K562 (cell line): ENCODE results near the gene FEZF1. TPM values are rescaled to one million over a fixed set of nuclear protein-coding genes. Genes with fewer than 3 reads are reported as not detected.

Experiments
- ATAC-seq: fragments of 200-7000 bp; cut with Tn5 transposase; 3 replicates; pipeline ENCODE4 v1.9.1; 2020; ENCODE audit warnings: moderate library complexity
- Bru-seq: library from RNA; stranded (reverse); fragments of 400-500 nt; gene quantifications from one replicate; lab custom pipeline; 2021; lab: Mats Ljungman, UMichigan
- BruChase-seq, 2 experiments: library from RNA; stranded (reverse); fragments of 400-500 nt; gene quantifications; one replicate each; lab custom pipeline; 2021; lab: Mats Ljungman, UMichigan
- BruUV-seq: library from RNA; stranded (reverse); fragments of 400-500 nt; replicated peaks from 2 replicates; lab custom pipeline; 2021; lab: Mats Ljungman, UMichigan
- CTCF ChIA-PET: fragments of 300-600 bp; formaldehyde crosslinking; extraction: SDS; loops from one replicate; lab custom pipeline; 2021; ENCODE audit warnings: low intra/inter-chr PET ratio; lab: Yijun Ruan, JAX
- POLR2A ChIA-PET: fragments of 300-600, 350-650 bp; sonication (Branson Sonifier 250); formaldehyde crosslinking; extraction: SDS; loops from one replicate; lab custom pipeline; 2021; ENCODE audit warnings: antibody characterized with exemption, inconsistent platforms; lab: Yijun Ruan, JAX
- DNase-seq, 4 experiments: peaks; one replicate each; pipeline versions ENCODE4 v3.0.0 to v3.0.0-alpha.2; 2011 to 2018; ENCODE audit warnings: low spot score in 3 of 4, mixed read lengths in 3 of 4; ENCODE audit errors: extremely low read depth in 1 of 4
- FAIRE-seq: peaks from 2 replicates; lab custom pipeline; 2011; peaks lifted over from hg19 to GRCh38; lab: Jason Lieb, UNC
- H2AFZ ChIP-seq: 2 replicates; pipeline ENCODE4 v1.6.0; 2011; ENCODE audit warnings: low read depth, low read length, control low read depth, inconsistent platforms
- H3K27ac ChIP-seq: fragments of 200-600 bp; 3 replicates; pipeline ENCODE4 v1.8.0; 2011; ENCODE audit warnings: low read depth, mild to moderate bottlenecking, control low read depth, inconsistent platforms, low read length, moderate library complexity, mixed read lengths; ENCODE audit errors: extremely low read depth
- H3K27me3 ChIP-seq, 2 experiments: fragments of 300-600 bp in 1 of 2; 2 replicates in 1 of 2; 3 replicates in 1 of 2; pipeline versions ENCODE4 v1.6.0 to v1.8.0; 2011; ENCODE audit warnings: inconsistent platforms in 2 of 2, low read length in 2 of 2, mild to moderate bottlenecking in 1 of 2, mixed read lengths in 1 of 2, moderate library complexity in 1 of 2; ENCODE audit not compliant: control insufficient read depth in 2 of 2, insufficient read depth in 2 of 2
- H3K36me3 ChIP-seq: fragments of 300-600 bp; 3 replicates; pipeline ENCODE4 v1.8.0; 2011; ENCODE audit warnings: mild to moderate bottlenecking, low read length, inconsistent platforms; ENCODE audit not compliant: control insufficient read depth, insufficient read depth
- H3K4me1 ChIP-seq, 2 experiments: fragments of 200-600 bp in 1 of 2; replicated peaks in 1 of 2; 2 replicates in 1 of 2; 3 replicates in 1 of 2; pipeline versions ENCODE4 v1.5.1 to v1.8.0; 2011; ENCODE audit warnings: inconsistent platforms in 2 of 2, low read length in 2 of 2, mild to moderate bottlenecking in 1 of 2, mixed read lengths in 1 of 2, moderate library complexity in 1 of 2; ENCODE audit not compliant: control insufficient read depth in 2 of 2, insufficient read depth in 2 of 2
- H3K4me2 ChIP-seq: 2 replicates; pipeline ENCODE4 v1.6.1; 2011; ENCODE audit warnings: low read length, control low read depth, inconsistent platforms, mixed read lengths; ENCODE audit not compliant: insufficient read depth
- H3K4me3 ChIP-seq: fragments of 200-600 bp; sonication (generic), shearing (Covaris generic); 2 replicates; pipeline ENCODE4 v1.5.1; 2016; ENCODE audit warnings: control low read depth, inconsistent platforms
- H3K79me2 ChIP-seq: fragments of 200-600 bp; 3 replicates; pipeline ENCODE4 v1.8.0; 2011; ENCODE audit warnings: low read length, inconsistent platforms; ENCODE audit not compliant: control insufficient read depth, insufficient read depth
- H3K9ac ChIP-seq, 2 experiments: 2 replicates each; pipeline versions ENCODE4 v1.6.0 to v1.6.1; 2011; ENCODE audit warnings: low read depth in 2 of 2, low read length in 2 of 2, control low read depth in 1 of 2, inconsistent platforms in 1 of 2, mild to moderate bottlenecking in 1 of 2, mixed read lengths in 1 of 2; ENCODE audit not compliant: insufficient read depth in 1 of 2
- H3K9me1 ChIP-seq: one replicate; pipeline ENCODE4 v1.6.0; 2011; ENCODE audit warnings: inconsistent platforms, mild to moderate bottlenecking, low read length, moderate library complexity; ENCODE audit not compliant: control insufficient read depth, insufficient read depth
- H3K9me3 ChIP-seq: replicated peaks from 2 replicates; pipeline ENCODE4 v1.5.1; 2011; ENCODE audit warnings: low read depth, low read length, inconsistent platforms; ENCODE audit not compliant: control insufficient read depth, insufficient read depth
- H4K20me1 ChIP-seq: replicated peaks from 2 replicates; pipeline ENCODE4 v1.6.1; 2011; ENCODE audit warnings: low read length, inconsistent platforms, mixed read lengths; ENCODE audit not compliant: control insufficient read depth, insufficient read depth
- DPF2 ChIP-seq: fragments of 450-650 bp; IDR thresholded peaks from 2 replicates; pipeline ENCODE4 v1.6.1; 2016
- FOXA3 ChIP-seq, 2 experiments: fragments of 450-650 bp in 1 of 2; sonication (generic) in 1 of 2; formaldehyde crosslinking; IDR thresholded peaks in 1 of 2; conservative IDR thresholded peaks in 1 of 2; 2 replicates each; pipeline versions ENCODE4 v1.4.0 to v1.8.0; 2020 to 2022; ENCODE audit warnings: mild to moderate bottlenecking in 2 of 2, missing genetic modification reagents in 1 of 2
- IFI16 ChIP-seq: fragments of 250-450 bp; sonication (Bioruptor Pico); IDR thresholded peaks from 2 replicates; pipeline ENCODE4 v2.1.2; 2022; ENCODE audit warnings: mild to moderate bottlenecking, inconsistent platforms
- PCBP1 ChIP-seq: fragments of 200-400 bp; formaldehyde crosslinking; IDR thresholded peaks from 2 replicates; pipeline ENCODE4 v1.6.1; 2018; ENCODE audit warnings: mild to moderate bottlenecking, low read depth, low read length; ENCODE audit not compliant: poor library complexity, severe bottlenecking
- PTRF ChIP-seq: fragments of 450-650 bp; IDR thresholded peaks from 2 replicates; pipeline ENCODE4 v1.6.1; 2016; ENCODE audit warnings: mild to moderate bottlenecking, missing genetic modification characterization, missing compliant biosample characterization
- SMARCE1 ChIP-seq: fragments of 450-650 bp; IDR thresholded peaks from 2 replicates; pipeline ENCODE4 v1.7.1; 2016; ENCODE audit warnings: mild to moderate bottlenecking
- SOX6 ChIP-seq: fragments of 450-650 bp; IDR thresholded peaks from 2 replicates; pipeline ENCODE4 v1.6.1; 2014; ENCODE audit warnings: mild to moderate bottlenecking
- SRSF1 ChIP-seq: fragments of 200-400 bp; formaldehyde crosslinking; IDR thresholded peaks from 2 replicates; pipeline ENCODE4 v1.6.1; 2017; ENCODE audit warnings: mild to moderate bottlenecking, low read depth, low read length, moderate library complexity
- SUPT5H ChIP-seq: fragments of 450-650 bp; IDR thresholded peaks from 2 replicates; pipeline ENCODE4 v1.6.1; 2016
- TEAD2 ChIP-seq: fragments of 450-650 bp; IDR thresholded peaks from 2 replicates; pipeline ENCODE4 v1.6.1; 2016; ENCODE audit warnings: missing genetic modification characterization, control low read depth, missing compliant biosample characterization
- ZFP1 ChIP-seq: fragments of 450-650 bp; formaldehyde crosslinking; IDR thresholded peaks from 2 replicates; pipeline ENCODE4 v1.4.0; 2020; ENCODE audit warnings: mild to moderate bottlenecking, mixed read lengths
- WGBS: fragments of 100-300 bp; shearing (Covaris generic); methylation state at CpG from one replicate; pipeline ENCODE4 v1.1.6; 2016; ENCODE audit warnings: low coverage, mixed read lengths; ENCODE audit not compliant: insufficient coverage; ENCODE audit errors: missing lambda C conversion rate; 5-methylcytosine and 5-hydroxymethylcytosine counted together
- in situ Hi-C: fragments of 300-500 bp; cut with MboI; formaldehyde crosslinking; loops from 4 replicates; pipeline ENCODE4 v1.15.0; 2018; ENCODE audit warnings: inconsistent platforms, mixed read lengths
- intact Hi-C: fragments of 100-400 bp; cut with micrococcal nuclease; formaldehyde crosslinking; loops from 2 replicates; pipeline ENCODE4 v1.14.2; 2022
- long read RNA-seq, 3 experiments: library from polyadenylated mRNA in 2 of 3; library from RNA in 1 of 3; unstranded in 2 of 3; stranded (forward) in 1 of 3; transcript quantifications; one replicate each; pipeline ENCODE4 v2.0.0, GENCODE V29; 2019 to 2022
- polyA minus RNA-seq, 3 experiments: library from RNA; depleted of rRNA, polyadenylated mRNA; stranded (reverse); fragments of >200 nt; gene quantifications; 2 replicates each; pipeline ENCODE4 v1.2.3, GENCODE V29; 2011
- polyA plus RNA-seq, 8 experiments: library from polyadenylated mRNA; depleted of rRNA in 4 of 8; stranded (reverse) in 5 of 8; unstranded in 3 of 8; fragments of >200 nt; fragmentation: Nextera tagmentation in 2 of 8; fragmentation: Illumina TruSeq in 1 of 8; extraction: Ambion mirVana in 2 of 8; extraction: Trizol in 1 of 8; gene quantifications; 2 replicates each; pipeline versions ENCODE4 v1.2.1 to v1.2.3, GENCODE V29; 2011 to 2014; ENCODE audit warnings: inconsistent platforms in 1 of 8, missing spikeins in 1 of 8
- total RNA-seq, 7 experiments: library from RNA; depleted of rRNA in 6 of 7; stranded (reverse); fragments of >200 nt in 6 of 7; fragmentation: Illumina TruSeq in 2 of 7; extraction: Trizol in 2 of 7; gene quantifications; 2 replicates each; pipeline versions ENCODE4 v1.2.1 to v1.2.3, GENCODE V29; 2011 to 2021; ENCODE audit warnings: low replicate concordance in 1 of 7

Gene FEZF1
- total RNA-seq (2011; cell fraction: chromatin; rRNA removed; ENCODE audit: low replicate concordance), result not detected in 2 replicates
- total RNA-seq (2011; cell fraction: nucleolus; rRNA removed), result not detected in 2 replicates
- total RNA-seq (2011; cell fraction: nucleoplasm; rRNA removed), result not detected in 2 replicates
- not detected in 2 replicates for total RNA-seq (2014; rRNA removed)
- not detected in 2 replicates for total RNA-seq (2014; rRNA removed; fragmentation: Illumina TruSeq; extraction: Trizol)
- not detected in 2 replicates for total RNA-seq (2015; rRNA removed; fragmentation: Illumina TruSeq; extraction: Trizol)
- total RNA-seq (2021), result not detected in 2 replicates
- polyA plus RNA-seq (2011; rRNA removed), result not detected in 2 replicates
- polyA plus RNA-seq (2011; cell fraction: cytosol; rRNA removed), result not detected in 2 replicates
- not detected in 2 replicates for polyA plus RNA-seq (2011; cell fraction: nucleus; rRNA removed)
- polyA plus RNA-seq (2012), result not detected in 2 replicates
- polyA plus RNA-seq (2014; fragmentation: Illumina TruSeq; extraction: Trizol), result not detected in 2 replicates
- polyA plus RNA-seq (2014; fragmentation: Nextera tagmentation; extraction: Ambion mirVana), result not detected
- not detected in 2 replicates for polyA plus RNA-seq (2014; rRNA removed)
- not detected in 2 replicates for polyA minus RNA-seq (2011; rRNA and poly(A)+ RNA removed)
- polyA minus RNA-seq (2011; cell fraction: cytosol; rRNA and poly(A)+ RNA removed), result not detected in 2 replicates
- polyA minus RNA-seq (2011; cell fraction: nucleus; rRNA and poly(A)+ RNA removed), result not detected in 2 replicates
- not detected for Bru-seq, nascent RNA
- not detected for BruChase-seq, experiment 1, labeled RNA remaining after a 2-hour chase
- not detected for BruChase-seq, experiment 2, labeled RNA remaining after a 6-hour chase
- long read RNA-seq, experiment 1, result 0 reads
- long read RNA-seq, experiment 2, result 0 reads
- long read RNA-seq, experiment 3, result 0 reads

- WGBS, result 4% methylated on average over 33 of the region's 35 CpGs
- H3K4me1 ChIP-seq, result peaks cover 0 to 16% of the 10 kb centered on the region in 2 experiments; a peak in 1 of 5 replicates
- ATAC-seq, result no peak; the same call in 2 of the 3 replicates
- peaks cover 33 to 63% of the 10 kb centered on the region in 2 experiments; a peak in 4 of 5 replicates for H3K27me3 ChIP-seq
- H3K36me3 ChIP-seq, result no peaks in the 10 kb centered on the region
- H3K27ac ChIP-seq, result no peak within 1 kb of the TSS
- H3K9me1 ChIP-seq, result no peaks in the 10 kb centered on the region
- H3K9ac ChIP-seq, result no peak within 1 kb of the TSS
- ChIA-PET POLR2A (no interaction called here), CTCF (interaction anchor here (0.6 kb wide), 1 partner anchor 1700 kb away, joined by 3 read pairs; no protein-coding TSS in a partner anchor)
- intact Hi-C loops (no loop called here), in situ Hi-C loops (no loop called here)
- no peak within 1 kb of the TSS for H2AFZ ChIP-seq
- FAIRE-seq, result no peak
- no TSS peak for BruUV-seq
- DNase-seq, result no peak
- H3K79me2 ChIP-seq, result no peaks in the 10 kb centered on the region
- TF ChIP-seq SRSF1 (no peak), FOXA3 (CRISPR knock-in tag; conservative IDR thresholded peaks at IDR 0.05 in 1 of 2, IDR thresholded peaks at IDR 0.05 in 1 of 2) (no peak), SUPT5H (no peak), DPF2 (no peak), TEAD2 (tag) (no peak), IFI16 (CRISPR knock-in tag) (no peak), SMARCE1 (no peak), PTRF (tag) (no peak), ZFP1 (CRISPR knock-in tag) (no peak), PCBP1 (no peak), SOX6 (no peak)
- no peak within 1 kb of the TSS for H3K4me2 ChIP-seq
- H3K4me3 ChIP-seq, result no peak within 1 kb of the TSS
- no peaks in the 10 kb centered on the region for H4K20me1 ChIP-seq
- no peaks in the 10 kb centered on the region for H3K9me3 ChIP-seq
These were observed at the start of gene FEZF1 for GRCh38 chr7:122304319-122304975. FEZF1 (minus strand) TSS chr7:122304750; CDS start chr7:122304437, 313 bp downstream.
